SU-DHL-6 (cell line): ENCODE data around the gene SLITRK2.

Experiments used
- H2AFZ ChIP-seq: fragments of 200-600 bp; sonication (generic); 2 replicates; pipeline ENCODE4 v1.6.1; 2014; ENCODE audit warnings: low read depth, mild to moderate bottlenecking, moderate library complexity, mixed read lengths, antibody characterized with exemption, low read length; ENCODE audit not compliant: severe bottlenecking
- H3F3A ChIP-seq: fragments of 200-600 bp; shearing (Covaris generic); 2 replicates; pipeline ENCODE4 v1.6.0; 2016; ENCODE audit warnings: antibody characterized with exemption, mild to moderate bottlenecking; ENCODE audit not compliant: insufficient read depth
- H3K27ac ChIP-seq: fragments of 200-600 bp; sonication (generic); 2 replicates; pipeline ENCODE4 v1.5.1; 2016; ENCODE audit warnings: low read depth, mild to moderate bottlenecking, low read length, moderate library complexity, mixed read lengths
- H3K27me3 ChIP-seq: fragments of 200-600 bp; sonication (generic), shearing (Covaris generic); 2 replicates; pipeline ENCODE4 v1.6.0; 2014; ENCODE audit warnings: mild to moderate bottlenecking, low read length
- H3K36me3 ChIP-seq: fragments of 200-600 bp; sonication (generic); 2 replicates; pipeline ENCODE4 v1.6.1; 2014; ENCODE audit warnings: mild to moderate bottlenecking, low read length, mixed read lengths
- H3K4me2 ChIP-seq: fragments of 300-600, 200-600 bp; shearing (Covaris generic), sonication (generic); 2 replicates; pipeline ENCODE4 v1.6.0; 2014; ENCODE audit warnings: low read length, low read depth, mild to moderate bottlenecking; ENCODE audit not compliant: poor library complexity, severe bottlenecking
- H3K4me3 ChIP-seq: fragments of 200-600 bp; sonication (generic); 2 replicates; pipeline ENCODE4 v1.5.1; 2014; ENCODE audit warnings: antibody characterized with exemption, low read length, mild to moderate bottlenecking, mixed read lengths; ENCODE audit not compliant: insufficient read depth, poor library complexity, severe bottlenecking
- H3K79me2 ChIP-seq: fragments of 200-600 bp; sonication (generic); 2 replicates; pipeline ENCODE4 v1.6.1; 2014; ENCODE audit warnings: mild to moderate bottlenecking, low read length, moderate library complexity; ENCODE audit not compliant: insufficient read depth
- H3K9ac ChIP-seq: fragments of 200-600 bp; sonication (generic); 2 replicates; pipeline ENCODE4 v1.7.0; 2014; ENCODE audit warnings: mild to moderate bottlenecking, low read length
- H3K9me2 ChIP-seq: fragments of 200-600 bp; sonication (generic); replicated peaks from 2 replicates; pipeline ENCODE4 v1.6.1; 2014; ENCODE audit warnings: low read length; ENCODE audit not compliant: insufficient read depth
- H3K9me3 ChIP-seq: fragments of 200-600 bp; sonication (generic); 2 replicates; pipeline ENCODE4 v1.6.1; 2014; ENCODE audit warnings: low read length, mixed read lengths; ENCODE audit not compliant: insufficient read depth
- H4K20me1 ChIP-seq: fragments of 200-600 bp; sonication (generic); 2 replicates; pipeline ENCODE4 v1.6.1; 2014; ENCODE audit warnings: low read depth, mild to moderate bottlenecking, antibody characterized with exemption, low read length, moderate library complexity, mixed read lengths
- CTCF ChIP-seq: fragments of 200-600 bp; sonication (generic); IDR thresholded peaks from one replicate; pipeline ENCODE4 v1.5.1; 2017; ENCODE audit warnings: antibody characterized with exemption, mild to moderate bottlenecking, low read length, moderate library complexity; ENCODE audit not compliant: insufficient read depth, poor library complexity, severe bottlenecking
- EZH2phosphoT487 ChIP-seq: fragments of 200-600 bp; sonication (generic), shearing (Covaris generic); conservative IDR thresholded peaks from 2 replicates; pipeline ENCODE4 v1.6.1; 2018; ENCODE audit warnings: mild to moderate bottlenecking, antibody characterized with exemption, low read length, moderate library complexity, mixed read lengths

SLITRK2 gene

GRCh38 chrX:145817331-145818185, at the start of gene SLITRK2:
Gene SLITRK2, plus strand, starts transcription at chrX:145817829. Its CDS starts 4,597 bp downstream, at chrX:145822426.
- H3K27ac ChIP-seq: no peak within 1 kb of the TSS
- no peaks in the 10 kb centered on the region for H3K9me3 ChIP-seq
- no peaks in the 10 kb centered on the region for H3K27me3 ChIP-seq
- no peak within 1 kb of the TSS for H3K9ac ChIP-seq
- no peaks in the 10 kb centered on the region for H3K79me2 ChIP-seq
- TF ChIP-seq EZH2phosphoT487: no peak
- no peak for TF ChIP-seq CTCF
- H4K20me1 ChIP-seq: no peaks in the 10 kb centered on the region
- no peak within 1 kb of the TSS for H2AFZ ChIP-seq
- H3K36me3 ChIP-seq: no peaks in the 10 kb centered on the region
- no peak within 1 kb of the TSS for H3K4me3 ChIP-seq
- no peaks in the 10 kb centered on the region for H3K9me2 ChIP-seq
- H3K4me2 ChIP-seq: no peak within 1 kb of the TSS
- H3F3A ChIP-seq: no peaks in the 10 kb centered on the region

GRCh38 chrX:145773006-145773405, 44.6 kb upstream of the SLITRK2 start:
- Histone ChIP-seq H3K27me3 (no peaks in the 10 kb centered on the region), H3K9ac (no peak overlapping the region), H3K79me2 (no peaks in the 10 kb centered on the region), H2AFZ (no peak overlapping the region), H4K20me1 (no peaks in the 10 kb centered on the region), H3K27ac (no peak overlapping the region), H3F3A (no peaks in the 10 kb centered on the region), H3K4me2 (no peak overlapping the region), H3K9me3 (no peaks in the 10 kb centered on the region), H3K4me3 (no peak overlapping the region), H3K36me3 (no peaks in the 10 kb centered on the region), H3K9me2 (no peaks in the 10 kb centered on the region)
- TF ChIP-seq EZH2phosphoT487: no peak
- no peak for TF ChIP-seq CTCF

GRCh38 chrX:145792281-145792680, 25.3 kb upstream of the SLITRK2 start:
- H3K4me3 ChIP-seq: no peak overlapping the region
- TF ChIP-seq EZH2phosphoT487: no peak
- TF ChIP-seq CTCF: no peak

More at GRCh38 chrX:145792281-145792680, 25.3 kb upstream of the SLITRK2 start:
- no peaks in the 10 kb centered on the region for H3F3A ChIP-seq
- no peaks in the 10 kb centered on the region for H3K9me3 ChIP-seq
- H3K36me3 ChIP-seq: no peaks in the 10 kb centered on the region
- H3K9me2 ChIP-seq: no peaks in the 10 kb centered on the region
- no peak overlapping the region for H3K27ac ChIP-seq
- no peaks in the 10 kb centered on the region for H3K27me3 ChIP-seq
- H3K79me2 ChIP-seq: no peaks in the 10 kb centered on the region
- H4K20me1 ChIP-seq: no peaks in the 10 kb centered on the region
- no peak overlapping the region for H3K9ac ChIP-seq
- no peak overlapping the region for H3K4me2 ChIP-seq
- H2AFZ ChIP-seq: no peak overlapping the region
